Fibroblast of skin of right biceps (primary cell): ENCODE data around the gene PLEKHA6.
A peak's percentile ranks its signal among the peaks of the same experiment; 100 is the strongest.
"Not testable (repeated sequence)": the region's sequence is repeated elsewhere in the genome, so short reads cannot be mapped to it uniquely, and the experiment has no call there.

Source experiments
- DNase-seq: peaks from one replicate; pipeline ENCODE4 v3.0.0-alpha.2; 2013

Gene PLEKHA6

DNA sequence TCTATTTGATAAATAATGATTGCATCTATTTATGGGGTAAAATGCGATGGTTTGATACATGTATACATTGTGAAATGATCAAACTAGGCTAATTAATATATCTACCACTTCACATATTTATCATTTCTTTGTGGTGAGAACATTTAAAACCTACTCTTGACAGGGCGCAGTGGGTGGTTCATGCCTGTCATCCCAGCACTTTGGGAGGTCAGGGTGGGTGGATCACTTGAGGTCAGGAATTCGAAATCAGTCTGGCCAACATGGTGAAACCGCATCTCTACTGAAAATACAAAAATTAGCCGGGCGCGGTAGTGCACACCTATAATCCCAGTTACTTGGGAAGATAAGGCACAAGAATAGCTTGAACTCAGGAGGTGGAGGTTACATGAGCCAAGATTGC lies 25.3 kb downstream of the PLEKHA6 start:
- DNase-seq, result no peak

DNA sequence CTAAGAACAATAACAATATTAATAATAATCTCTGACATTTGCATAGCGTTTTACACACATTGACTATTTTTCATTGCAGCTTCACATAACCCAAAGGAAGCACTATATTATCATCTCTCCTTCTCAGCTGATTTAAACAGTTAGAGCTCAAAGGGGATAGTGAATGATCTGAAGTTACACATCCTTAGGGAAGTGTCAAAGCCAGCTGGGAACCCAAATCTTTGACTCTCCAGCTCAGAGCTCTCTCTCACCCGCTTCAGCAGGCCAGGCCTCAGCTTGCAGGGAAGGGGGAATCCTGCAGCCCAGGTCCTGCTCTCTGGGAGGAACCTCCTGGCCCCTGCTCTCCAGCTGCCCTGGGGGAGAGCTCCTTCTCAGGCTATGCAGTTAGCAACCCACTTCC lies 26.3 kb downstream of the PLEKHA6 start:
- no peak for DNase-seq

DNA sequence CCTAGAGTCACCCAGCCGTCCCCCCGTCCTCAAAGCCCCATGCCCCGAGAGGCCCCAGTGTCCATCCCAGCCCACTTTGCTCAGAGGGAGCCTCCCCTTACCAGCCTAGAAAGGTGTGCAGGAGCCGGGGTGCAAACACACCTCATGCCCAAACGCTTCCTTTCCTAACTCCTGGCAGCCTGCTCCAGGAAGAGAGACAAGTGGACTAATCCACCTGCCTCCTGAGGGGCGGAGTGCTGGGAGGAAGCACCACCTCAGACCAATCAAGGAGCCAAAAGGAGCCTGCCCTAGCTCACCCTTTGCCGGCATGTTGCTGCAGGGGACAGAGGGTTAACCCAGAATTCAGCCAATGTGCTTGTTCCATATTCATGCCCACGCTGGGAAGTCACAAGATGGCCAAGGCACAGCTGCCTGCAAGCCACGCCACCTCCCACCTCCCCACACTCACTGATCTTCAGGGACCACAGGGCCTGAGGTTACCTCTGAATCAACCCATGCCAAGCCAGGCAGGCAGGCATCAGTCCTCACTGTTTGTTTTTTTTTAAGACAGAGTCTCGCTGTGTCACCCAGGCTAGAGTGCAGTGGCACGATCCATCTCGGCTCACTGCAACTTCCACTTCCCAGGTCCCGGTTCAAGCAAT lies 27.8 kb downstream of the PLEKHA6 start:
- no peak for DNase-seq

DNA sequence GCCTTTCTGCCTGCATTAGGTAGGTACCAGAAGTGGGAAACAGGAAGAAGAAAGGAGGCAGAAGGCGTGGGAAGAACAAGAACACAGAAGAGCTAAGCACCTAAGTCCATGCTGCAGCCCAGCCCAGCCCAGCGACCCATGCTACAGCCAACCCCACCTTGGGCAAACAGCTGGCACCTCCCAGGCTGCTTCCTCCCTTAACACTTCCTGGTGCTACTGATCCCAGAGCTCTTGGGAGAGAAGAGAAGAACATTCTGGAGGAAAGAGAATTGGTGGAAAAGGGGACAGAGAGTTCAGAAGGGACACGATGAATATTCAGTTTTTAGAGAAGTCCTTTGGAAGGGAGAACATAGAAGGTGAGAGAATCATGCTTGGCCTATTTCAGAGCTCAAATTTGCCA lies 28.5 kb downstream of the PLEKHA6 start:
- no peak for DNase-seq

DNA sequence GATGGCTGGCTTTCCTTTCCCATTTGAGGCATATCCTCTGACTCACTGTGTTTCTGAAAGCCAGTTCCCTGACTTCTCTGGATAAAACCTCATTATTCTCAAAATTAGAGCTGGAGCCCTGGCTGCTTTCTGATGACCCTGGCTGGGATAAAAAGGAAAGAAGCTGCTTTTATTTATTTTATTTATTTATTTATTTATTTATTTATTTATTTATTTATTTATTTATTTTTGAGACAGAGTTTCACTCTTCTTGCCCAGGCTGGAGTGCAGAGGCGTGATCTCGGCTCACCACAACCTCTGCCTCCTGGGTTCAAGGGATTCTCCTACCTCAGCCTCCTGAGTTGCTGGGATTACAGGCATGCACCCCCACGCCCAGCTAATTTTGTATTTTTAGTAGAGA lies 31.9 kb downstream of the PLEKHA6 start:
- DNase-seq, result not testable (repeated sequence)

DNA sequence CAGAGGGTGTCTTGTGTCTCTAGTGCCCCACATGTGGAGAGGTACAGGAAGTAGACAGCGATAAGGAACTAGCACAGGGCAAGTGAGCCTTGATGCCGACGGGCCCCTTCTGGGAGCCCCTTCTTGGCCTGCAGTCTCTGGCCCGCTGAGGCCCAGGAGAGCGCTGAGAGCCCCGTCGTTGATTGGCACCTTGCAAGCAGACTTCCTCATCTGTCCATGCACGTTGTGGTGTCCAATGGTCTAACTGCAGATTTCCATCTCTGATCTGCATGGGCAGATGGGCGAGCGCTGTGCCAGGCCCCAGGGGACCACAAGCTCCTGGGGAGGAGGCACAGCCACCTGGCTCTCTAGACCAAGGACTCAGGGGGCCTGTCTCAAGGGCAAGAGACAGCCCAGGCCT lies 32.4 kb downstream of the PLEKHA6 start:
- DNase-seq, result no peak

DNA sequence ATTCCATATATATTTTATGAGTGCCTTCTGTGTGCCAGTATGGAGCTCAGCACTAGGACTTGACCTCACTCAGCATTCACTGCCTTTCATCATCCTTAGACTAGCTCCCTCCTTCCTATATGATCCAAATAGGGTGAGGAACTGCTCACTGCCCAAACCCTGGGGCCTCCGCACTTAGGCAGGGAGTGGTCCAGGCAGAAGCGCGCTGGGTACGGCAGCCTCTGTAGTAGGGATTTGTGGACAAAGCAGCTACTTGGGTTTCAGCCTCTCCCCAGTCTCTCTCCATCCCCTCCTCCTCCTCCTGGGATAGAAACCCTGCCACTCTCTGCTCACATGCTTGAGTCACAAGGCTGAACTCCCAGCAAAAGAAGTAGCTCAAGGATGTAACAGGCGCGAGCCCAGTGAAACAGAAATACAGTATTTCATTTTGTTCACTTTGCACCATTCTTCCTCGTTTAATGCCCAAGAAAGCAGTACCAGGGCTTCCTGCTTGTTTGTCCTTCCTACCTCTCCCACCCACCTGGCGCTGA lies 32.9 kb downstream of the PLEKHA6 start:
- no peak for DNase-seq

DNA sequence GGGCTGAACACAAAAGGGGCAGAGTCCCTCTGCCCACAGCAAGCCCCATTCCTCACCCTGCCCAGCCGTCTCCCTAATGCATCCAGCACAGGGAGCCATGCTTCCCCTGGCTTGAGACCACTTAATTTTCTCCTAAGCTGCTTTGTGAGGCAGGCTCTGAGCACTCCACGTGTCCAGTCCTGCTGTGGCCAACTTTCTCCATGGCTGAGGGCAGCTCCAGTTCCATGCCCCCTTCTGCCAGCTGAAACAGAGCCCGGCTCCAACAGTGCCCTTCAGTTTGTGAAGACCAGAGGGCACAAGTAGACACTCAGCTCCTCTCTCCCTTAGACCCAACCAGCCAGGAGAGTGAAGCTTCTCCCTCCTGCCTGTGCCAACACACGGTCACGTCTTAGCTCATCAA lies 33.8 kb downstream of the PLEKHA6 start:
- DNase-seq, result no peak

DNA sequence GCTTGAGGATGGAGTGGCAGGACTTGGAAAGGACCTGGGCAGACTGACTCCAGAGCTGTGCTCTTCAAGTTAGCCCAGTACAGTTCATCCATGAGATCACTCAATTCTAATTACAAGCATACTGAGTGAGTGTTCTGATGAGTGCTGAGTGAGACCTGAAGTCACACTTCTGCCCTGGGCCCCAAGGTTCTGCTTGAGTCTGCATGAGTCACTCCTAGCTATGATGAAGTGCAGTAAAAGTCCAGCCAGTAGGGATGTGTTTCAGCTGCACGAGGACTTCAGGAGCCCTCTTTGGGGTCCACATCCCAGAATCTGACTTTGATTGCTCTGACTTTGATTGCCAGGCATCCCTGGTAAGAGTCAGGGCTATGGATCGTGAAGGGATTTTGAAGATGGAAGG lies 35.8 kb downstream of the PLEKHA6 start:
- DNase-seq, result peak; percentile 82

DNA sequence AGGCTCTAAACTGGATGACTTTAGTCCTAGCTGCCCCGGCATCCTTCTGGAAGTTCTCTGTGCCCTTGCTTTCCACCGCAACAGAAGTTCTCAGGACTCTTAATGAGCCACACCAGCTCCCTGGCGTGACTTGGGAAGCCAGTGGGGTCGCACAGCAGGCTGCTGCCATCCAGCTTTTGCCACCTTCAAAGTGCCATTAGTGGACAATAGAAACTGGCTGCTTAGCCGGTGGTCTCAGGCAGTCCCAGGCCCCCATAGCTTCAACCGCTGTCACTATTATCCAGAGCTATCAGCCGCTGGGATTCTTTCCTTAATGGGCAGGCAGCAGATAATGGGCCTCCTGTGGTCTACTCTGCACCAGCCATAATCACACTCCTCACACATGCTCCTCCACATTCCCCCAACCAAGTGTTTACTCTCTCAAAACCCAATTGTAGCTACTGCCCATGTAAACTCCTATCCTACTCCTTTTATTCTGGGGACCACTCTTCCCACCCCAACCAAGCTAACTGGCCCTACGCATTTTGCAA lies 37.3 kb downstream of the PLEKHA6 start:
- DNase-seq, result no peak

DNA sequence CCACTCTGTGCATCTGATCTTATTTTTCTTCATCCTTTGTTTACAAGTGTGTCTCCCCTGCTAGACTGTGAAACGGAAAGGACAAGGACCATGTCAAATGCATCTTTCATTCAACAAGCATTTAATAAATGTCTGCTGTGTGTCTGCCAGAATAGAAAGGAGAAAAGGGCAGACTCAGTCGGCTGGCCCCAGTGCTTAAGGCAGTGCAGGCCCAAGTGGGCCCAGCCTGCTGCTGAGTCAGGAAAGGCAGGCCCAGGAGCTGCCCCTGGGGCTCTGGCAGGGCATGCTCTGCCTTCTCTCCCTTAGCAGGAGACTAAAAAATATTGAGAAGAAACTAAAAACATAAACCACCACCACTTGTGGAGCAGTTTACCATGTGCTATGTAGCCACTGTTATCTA lies 38.1 kb downstream of the PLEKHA6 start:
- no peak for DNase-seq

DNA sequence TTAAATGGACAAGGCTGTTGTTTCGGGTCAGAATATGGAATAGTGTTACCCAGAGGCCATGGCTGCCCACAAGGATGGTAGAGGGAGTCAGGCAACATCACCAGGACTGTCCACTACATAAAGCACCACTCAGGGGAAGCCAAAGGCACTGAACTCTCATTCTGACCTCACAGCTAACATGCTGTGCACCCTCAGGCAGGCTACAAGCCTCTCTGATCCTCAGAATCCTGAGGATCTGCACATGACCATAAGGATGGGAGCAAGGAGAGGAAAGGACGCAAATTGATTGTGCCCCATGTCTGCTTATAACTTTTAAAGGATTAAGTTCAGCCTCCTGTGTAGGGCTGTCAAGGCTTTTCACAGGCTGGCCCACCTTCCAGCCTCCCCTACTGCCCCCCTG lies 38.7 kb downstream of the PLEKHA6 start:
- no peak for DNase-seq

DNA sequence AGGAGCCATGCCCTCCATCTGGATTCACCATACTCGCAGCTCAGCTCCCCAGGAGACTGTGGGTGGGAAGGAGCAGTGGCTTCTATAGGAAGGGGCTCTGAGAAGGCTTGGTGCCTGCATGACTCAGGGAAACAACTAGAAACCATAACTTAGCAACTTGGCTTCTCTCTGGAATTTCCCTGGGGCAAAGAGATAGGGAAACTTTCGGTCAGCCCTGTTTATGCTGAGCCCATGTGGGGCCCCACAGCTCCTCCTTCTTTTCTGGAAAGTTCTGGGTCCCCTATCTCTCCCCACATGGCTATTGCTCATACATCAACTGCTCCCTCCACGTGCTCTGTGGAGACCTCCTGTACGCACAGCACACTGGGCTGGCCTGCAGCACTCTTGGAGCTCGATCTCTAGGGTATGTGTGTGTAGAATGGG lies 39.3 kb downstream of the PLEKHA6 start:
- DNase-seq, result peak; percentile 76

DNA sequence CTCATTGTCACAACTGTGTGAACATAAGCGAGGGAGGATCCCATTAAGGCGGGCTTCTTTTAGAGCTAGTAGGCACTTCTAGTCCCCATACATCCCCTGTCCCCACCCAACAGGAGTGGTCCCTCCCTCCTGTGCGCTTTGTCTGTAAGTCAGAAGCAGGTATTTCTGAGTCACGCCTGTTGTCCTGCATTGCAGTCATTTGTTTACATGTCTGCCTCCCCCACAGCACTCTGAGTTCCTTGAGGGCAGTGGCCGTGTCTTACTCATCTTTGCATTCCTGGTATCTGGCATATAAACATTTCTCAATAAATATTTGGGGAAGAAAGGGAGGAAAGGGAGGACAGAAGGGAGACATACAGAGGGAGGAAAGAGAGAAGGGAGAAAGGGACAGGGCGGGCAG lies 40.3 kb downstream of the PLEKHA6 start:
- DNase-seq, result peak; percentile 86

DNA sequence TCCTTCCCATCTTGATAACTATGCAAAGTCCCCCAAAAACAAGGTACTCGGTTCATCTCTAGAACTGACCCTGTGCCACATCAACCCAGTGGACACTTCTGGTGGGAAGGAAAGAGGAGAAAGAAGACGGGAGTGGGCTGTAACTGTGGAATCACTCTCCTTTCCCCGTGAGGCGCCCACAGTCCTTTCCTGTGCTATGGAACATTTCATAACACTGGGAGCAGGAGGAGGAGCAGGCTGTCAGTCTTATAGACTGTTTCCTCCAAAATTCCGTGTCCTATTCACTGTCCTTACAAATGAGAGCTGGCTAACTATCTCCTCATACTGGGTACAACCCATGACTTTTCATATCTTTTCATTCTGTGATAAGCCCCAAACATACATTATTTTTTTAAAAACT lies 40.7 kb downstream of the PLEKHA6 start:
- no peak for DNase-seq

DNA sequence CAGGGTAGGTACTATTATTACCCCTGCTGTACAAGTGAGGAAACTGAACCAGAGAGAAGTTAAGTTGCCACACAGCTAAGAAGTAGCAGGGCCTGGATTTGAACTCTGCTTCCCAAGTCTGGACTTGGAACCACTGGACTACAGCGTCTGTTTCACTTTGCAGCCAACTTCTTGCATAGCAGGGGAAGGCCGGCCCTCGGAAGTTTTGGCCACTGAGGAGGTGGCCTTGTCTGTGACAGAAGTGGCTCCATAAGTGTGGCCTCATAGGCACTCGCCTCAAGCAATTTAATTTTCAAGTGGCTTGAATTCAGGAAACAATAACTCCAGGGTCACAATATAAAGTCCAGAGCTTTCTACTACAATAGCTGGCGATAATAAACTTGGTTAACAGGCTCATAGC lies 41.4 kb downstream of the PLEKHA6 start:
- no peak for DNase-seq

DNA sequence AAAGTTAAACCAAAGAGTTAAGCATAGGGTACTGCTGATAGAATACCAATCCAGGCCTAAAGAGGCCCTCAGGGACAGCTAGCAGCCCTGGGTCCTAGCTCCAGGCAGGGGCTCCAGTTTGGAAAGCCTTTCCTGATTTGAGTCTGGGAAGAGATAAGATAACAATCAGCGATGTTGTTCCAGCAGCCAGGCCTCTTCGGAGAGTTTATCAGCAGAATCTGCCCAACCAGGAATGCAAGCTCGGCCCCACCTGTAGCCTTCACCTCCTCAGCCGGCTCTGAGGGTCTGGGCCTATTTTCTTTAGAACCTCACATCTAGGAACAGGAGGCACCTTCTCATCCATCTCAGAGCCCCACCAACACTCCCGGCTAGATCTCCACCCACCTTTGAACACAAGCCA lies 42.6 kb downstream of the PLEKHA6 start:
- no peak for DNase-seq

DNA sequence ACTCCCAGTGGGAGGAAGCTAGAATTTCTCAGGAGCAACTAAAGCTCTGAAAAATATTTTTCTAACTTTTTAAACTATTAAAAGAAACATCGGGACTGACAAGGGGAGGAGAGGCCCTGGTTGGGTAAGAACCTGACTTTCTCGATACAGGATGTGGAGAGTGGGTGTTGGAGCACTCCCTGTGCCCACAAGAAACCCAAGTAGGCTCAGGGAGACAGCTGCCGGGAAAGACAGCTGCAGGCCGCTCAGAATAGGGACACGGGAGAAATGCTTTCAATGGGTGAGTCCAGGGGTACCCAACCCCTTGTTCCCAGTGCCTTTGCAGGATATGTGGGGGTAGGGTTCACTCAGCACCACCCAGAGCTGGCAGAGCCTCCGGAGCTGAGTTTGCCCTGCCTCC lies 43.6 kb downstream of the PLEKHA6 start:
- no peak for DNase-seq

DNA sequence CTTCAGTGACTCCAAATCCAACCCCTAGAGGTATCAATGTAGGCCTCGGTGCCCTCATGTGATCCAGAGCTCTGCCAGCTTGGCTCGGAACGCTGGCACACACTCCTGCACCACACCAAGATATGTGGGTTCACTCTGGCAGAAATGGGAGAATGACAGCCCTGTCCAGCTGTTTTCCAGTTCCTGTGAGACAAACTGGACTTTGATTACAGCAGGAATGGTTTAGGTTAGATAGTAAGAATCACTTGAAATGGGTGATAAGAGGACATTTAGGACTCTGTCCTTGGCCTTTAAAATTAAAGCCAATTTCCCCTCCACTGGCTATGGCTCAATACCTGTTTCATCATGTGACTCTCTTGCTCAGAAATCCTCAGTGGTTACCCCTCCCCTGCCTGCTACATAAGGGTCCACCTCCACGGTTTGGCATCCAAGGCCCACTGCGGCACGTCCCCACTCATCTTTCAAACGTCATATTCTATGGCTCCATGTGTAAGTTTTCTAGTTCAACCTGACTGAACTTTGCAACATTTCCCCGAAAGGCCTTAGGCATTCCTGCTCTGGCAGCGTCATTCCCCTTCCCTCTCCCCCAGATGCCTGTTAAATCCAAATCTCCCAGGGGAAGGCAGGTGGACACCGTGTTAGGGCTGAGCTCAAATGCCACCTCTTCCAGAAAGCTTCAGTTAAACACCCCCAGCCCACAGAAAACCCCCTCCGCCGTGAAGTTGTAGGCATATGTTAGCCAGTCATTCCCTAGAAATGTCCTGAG lies 44.7 kb downstream of the PLEKHA6 start:
- DNase-seq, result no peak

DNA sequence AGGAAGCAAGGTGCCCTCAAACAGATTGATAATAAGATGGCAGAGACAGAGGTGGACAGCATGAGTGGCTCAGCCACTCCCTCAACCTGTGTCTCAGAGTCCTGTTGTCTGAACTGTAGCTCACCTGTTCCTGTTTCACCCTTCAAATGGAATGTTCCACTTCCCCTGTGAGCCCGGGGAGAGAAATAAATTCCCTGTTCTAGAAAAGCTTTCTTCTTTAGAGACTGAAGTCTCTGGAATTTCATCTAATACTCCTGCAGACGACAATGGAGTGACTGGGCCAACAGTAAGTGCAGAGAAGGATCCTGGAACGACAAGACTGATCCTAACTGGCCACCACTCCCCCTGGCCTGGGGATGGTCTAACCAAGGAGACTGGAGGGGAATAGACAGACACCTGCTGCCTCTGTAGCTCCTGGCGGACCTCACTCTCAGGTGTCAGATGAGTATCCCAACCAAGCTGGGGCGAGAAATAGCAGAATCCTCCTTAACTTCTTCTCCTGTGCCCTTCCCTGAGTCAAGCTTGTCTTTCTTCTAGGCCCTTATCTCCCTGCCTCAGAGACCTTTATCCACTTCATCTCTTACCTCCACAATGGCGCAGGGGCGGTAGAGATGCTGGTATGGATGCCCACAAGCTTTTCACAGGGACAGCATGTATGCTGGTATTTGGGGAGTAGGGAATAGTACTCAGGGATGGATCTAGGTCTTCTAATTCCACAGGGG lies 45.4 kb downstream of the PLEKHA6 start:
- no peak for DNase-seq

DNA sequence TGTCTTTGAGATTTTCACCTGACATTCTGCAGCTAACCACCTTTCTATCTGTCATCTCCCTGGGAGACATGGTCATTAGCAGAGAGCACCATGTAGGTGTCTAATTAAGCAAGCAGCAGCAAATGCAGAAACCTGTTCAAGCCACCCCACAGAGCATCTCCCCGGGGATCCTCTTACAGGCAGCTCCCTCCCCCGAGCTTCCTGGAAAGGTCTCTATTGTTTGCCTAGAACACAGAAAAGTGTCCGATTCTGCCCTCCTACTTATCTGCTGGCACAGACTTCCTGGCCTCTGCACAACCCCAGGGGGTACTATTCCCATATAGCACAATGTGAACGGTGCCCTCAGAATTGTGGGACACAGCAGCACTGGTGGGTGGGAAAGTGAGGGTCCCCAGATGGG lies 46.1 kb downstream of the PLEKHA6 start:
- no peak for DNase-seq

DNA sequence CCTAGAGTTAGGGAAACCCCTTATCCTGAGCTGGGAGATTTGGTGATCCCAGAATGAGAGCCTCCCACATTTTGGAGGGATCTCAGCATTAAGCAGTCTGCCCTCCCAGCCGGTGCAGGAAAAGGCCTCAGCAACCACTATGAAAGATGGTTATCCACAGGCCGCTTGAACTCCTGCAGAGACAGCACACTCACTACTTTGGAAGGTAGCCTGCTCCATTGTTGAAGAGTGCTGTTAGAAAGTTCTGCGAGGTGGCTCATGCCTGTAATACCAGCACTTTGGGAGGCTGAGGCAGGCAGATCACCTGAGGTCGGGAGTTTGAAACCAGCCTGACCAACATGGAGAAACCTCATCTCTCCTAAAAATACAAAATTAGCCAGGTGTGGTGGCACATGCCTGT lies 48.8 kb downstream of the PLEKHA6 start:
- not testable (repeated sequence) for DNase-seq

DNA sequence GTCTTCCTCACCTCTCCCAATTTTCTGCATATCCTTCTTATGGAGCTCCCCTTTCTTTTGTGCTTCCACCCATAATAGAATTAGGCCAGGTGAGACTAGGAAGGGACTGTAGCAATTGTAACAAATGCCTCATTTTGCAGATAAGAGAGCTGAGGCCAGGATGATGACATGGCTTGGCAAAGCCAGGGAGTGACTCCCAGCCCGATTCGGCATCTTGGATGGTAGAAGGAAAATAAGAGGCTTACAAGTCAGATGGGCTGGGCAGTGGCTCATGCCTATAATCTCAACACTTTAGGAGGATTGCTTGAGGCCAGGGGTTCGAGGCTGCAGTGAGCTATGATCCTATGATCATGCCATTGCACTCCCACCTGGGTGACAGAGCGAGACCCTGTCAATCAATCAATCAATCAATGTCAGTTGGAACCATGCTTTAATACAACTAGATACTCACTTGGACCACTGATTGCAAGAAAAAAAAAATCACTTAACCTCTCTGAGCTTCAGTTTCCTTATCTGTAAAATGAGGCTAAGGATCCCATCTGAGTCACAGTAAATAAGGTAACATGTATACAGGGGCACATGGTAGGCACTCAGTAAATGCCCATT lies 51.6 kb downstream of the PLEKHA6 start:
- no peak for DNase-seq
